HG03045 (cell line): ENCODE results near the gene ZNF8.
A peak's percentile ranks its signal among the peaks of the same experiment; 100 is the strongest.
"Not testable (repeated sequence)": the region's sequence is repeated elsewhere in the genome, so short reads cannot be mapped to it uniquely, and the experiment has no call there.

Experiments
- ATAC-seq: cut with Tn5 transposase; IDR thresholded peaks from one replicate; pipeline ENCODE4 v1.9.1; 2021; ENCODE audit warnings: mild to moderate bottlenecking, moderate library complexity; ENCODE audit not compliant: unreplicated experiment

Gene ZNF8

GRCh38 chr19:58278541-58279041 lies at the start of gene ZNF8:
Gene ZNF8, plus strand, starts transcription at chr19:58278955. Its CDS starts 127 bp downstream, at chr19:58279082.
- ATAC-seq: peak; percentile 96

GRCh38 chr19:58229255-58229639 lies 49.5 kb upstream of the ZNF8 start:
- no peak for ATAC-seq

- no peak for ATAC-seq
Measured at GRCh38 chr19:58237324-58237723, 41.4 kb upstream of the ZNF8 start.

GRCh38 chr19:58243351-58243750 lies 35.4 kb upstream of the ZNF8 start:
- ATAC-seq: no peak

GRCh38 chr19:58248886-58249285 lies 29.9 kb upstream of the ZNF8 start:
- ATAC-seq: no peak

GRCh38 chr19:58252102-58252685 lies 26.6 kb upstream of the ZNF8 start:
- no peak for ATAC-seq

GRCh38 chr19:58258259-58258658 lies 20.5 kb upstream of the ZNF8 start:
- not testable (repeated sequence) for ATAC-seq

- ATAC-seq: no peak
Measured at GRCh38 chr19:58261600-58261967, 17.2 kb upstream of the ZNF8 start.

GRCh38 chr19:58261968-58262921 lies 16.5 kb upstream of the ZNF8 start:
- no peak for ATAC-seq

GRCh38 chr19:58262922-58263296 lies 15.8 kb upstream of the ZNF8 start:
- ATAC-seq: no peak

GRCh38 chr19:58265100-58265499 lies 13.7 kb upstream of the ZNF8 start:
- ATAC-seq: no peak

- no peak for ATAC-seq
Measured at GRCh38 chr19:58268344-58268743, 10.4 kb upstream of the ZNF8 start.

GRCh38 chr19:58274771-58275201 lies 4.0 kb upstream of the ZNF8 start:
- no peak for ATAC-seq

- ATAC-seq: no peak
Measured at GRCh38 chr19:58275564-58275963, 3.2 kb upstream of the ZNF8 start.

GRCh38 chr19:58277197-58277596 lies 1.6 kb upstream of the ZNF8 start:
- ATAC-seq: no peak

- ATAC-seq: no peak
Measured at GRCh38 chr19:58277748-58278540, 811 bp upstream of the ZNF8 start.

GRCh38 chr19:58279042-58279924 lies 528 bp downstream of the ZNF8 start:
- ATAC-seq: peak; percentile 34

- ATAC-seq: no peak
Measured at GRCh38 chr19:58279925-58280316, 1.2 kb downstream of the ZNF8 start.

- ATAC-seq: no peak
Measured at GRCh38 chr19:58284199-58284598, 5.4 kb downstream of the ZNF8 start.

GRCh38 chr19:58291943-58292342 lies 13.2 kb downstream of the ZNF8 start:
- no peak for ATAC-seq
